IgD-negative memory B cell (primary cell): ENCODE measurements around the gene RBX1. TPM values are rescaled to one million over a fixed set of nuclear protein-coding genes. Genes with fewer than 3 reads are reported as not detected.
"Not testable (repeated sequence)": the region's sequence is repeated elsewhere in the genome, so short reads cannot be mapped to it uniquely, and the experiment has no call there.

Source experiments
- H3K27ac Mint-ChIP-seq, 3 donors: one replicate each; pipeline ENCODE4 v1.8.0; 2020 to 2022; ENCODE audit warnings: mild to moderate bottlenecking in 3 of 3, mixed read lengths in 3 of 3, moderate library complexity in 1 of 3
- H3K27me3 Mint-ChIP-seq: one replicate; pipeline ENCODE4 v1.8.0; 2021; ENCODE audit warnings: mixed read lengths
- H3K36me3 Mint-ChIP-seq: one replicate; pipeline ENCODE4 v1.8.0; 2020; ENCODE audit warnings: mild to moderate bottlenecking, mixed read lengths
- H3K4me1 Mint-ChIP-seq, 3 donors: one replicate each; pipeline ENCODE4 v1.8.0; 2020 to 2022; ENCODE audit warnings: mixed read lengths in 3 of 3, mild to moderate bottlenecking in 1 of 3
- H3K4me3 Mint-ChIP-seq, 4 donors: one replicate each; pipeline ENCODE4 v1.8.0; 2020 to 2022; ENCODE audit warnings: mild to moderate bottlenecking in 4 of 4, mixed read lengths in 4 of 4, moderate library complexity in 3 of 4
- H3K9me3 Mint-ChIP-seq, 3 donors: one replicate each; pipeline ENCODE4 v1.8.0; 2020 to 2021; ENCODE audit warnings: mixed read lengths in 3 of 3, mild to moderate bottlenecking in 1 of 3
- polyA plus RNA-seq: library from polyadenylated mRNA; unstranded; fragments of 300-500 nt; fragmentation: Illumina TruSeq; gene quantifications from one replicate; pipeline ENCODE4 v1.2.3, GENCODE V29; 2021

RBX1 gene
- polyA plus RNA-seq, result 150 TPM

DNA sequence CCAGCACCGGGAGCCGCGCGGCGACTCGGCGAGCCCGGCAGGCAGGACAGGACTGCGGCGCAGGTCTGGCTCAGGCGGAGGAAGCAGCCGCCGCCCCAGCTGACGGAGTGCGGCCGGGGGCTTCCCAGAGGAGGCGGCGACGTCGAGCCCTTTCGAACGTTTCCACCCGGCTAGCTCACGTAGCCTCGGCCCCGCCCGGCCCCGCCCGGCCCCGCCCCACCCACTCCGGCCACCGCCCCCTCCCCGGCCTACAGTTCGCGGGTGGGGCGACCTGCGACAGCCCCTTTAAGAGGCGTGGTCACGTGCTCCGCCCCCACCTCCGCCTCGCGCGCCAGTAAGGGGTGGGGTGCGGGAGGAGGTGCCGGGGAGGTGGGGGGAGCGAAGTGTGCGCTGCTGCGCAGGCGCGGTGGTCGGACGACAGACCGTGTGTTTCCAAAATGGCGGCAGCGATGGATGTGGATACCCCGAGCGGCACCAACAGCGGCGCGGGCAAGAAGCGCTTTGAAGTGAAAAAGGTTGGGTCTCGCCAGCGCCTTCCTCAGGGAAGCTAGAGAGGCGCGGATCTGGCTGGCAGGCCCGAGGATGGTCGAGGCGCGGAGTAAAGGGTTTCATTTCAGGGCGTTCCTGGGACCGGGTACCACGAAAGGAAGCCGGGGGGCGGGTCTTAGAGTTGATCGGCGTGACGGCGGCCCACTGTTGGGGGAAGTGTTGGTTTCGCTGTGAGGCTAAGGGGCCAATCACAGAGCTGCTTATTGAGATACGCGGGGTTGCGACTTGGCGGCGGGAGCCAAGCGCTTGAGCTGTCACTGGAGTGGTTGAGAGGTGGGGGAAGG lies at the start of gene RBX1:
Gene RBX1 (plus strand): TSS at position 417 of the 833 bp plus-strand sequence. CDS start 21 bp downstream, at position 438.
- Mint-ChIP-seq H3K4me3 (peak within 1 kb of the TSS; percentile 96 to 100 (median 98)), H3K9me3 (no peaks in the 10 kb centered on the region), H3K36me3 (no peaks in the 10 kb centered on the region), H3K4me1 (peaks cover 13 to 27% (median 21%) of the 10 kb centered on the region in 3 donors), H3K27me3 (no peaks in the 10 kb centered on the region), H3K27ac (peak within 1 kb of the TSS; percentile 99 to 100 (median 99))

DNA sequence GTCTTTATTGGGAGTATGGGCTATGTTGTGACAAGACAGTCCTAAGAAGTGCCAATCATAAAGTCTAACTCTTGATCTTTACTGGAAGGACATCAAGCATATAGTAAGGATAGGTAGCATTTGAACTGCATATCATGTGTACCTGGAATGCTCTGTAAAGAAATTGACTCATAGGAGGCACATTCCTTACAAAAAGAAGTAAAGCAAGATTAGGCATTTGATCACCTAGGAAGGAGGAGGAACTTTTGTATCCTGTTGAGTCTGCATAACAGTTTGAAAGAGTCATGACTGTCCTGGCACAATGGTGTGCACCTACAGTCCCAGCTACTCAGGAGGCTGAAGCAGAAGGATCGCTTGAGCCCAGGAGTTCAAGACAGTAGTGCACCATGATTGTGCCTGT lies 47.1 kb upstream of the RBX1 start:
- peaks cover 2 to 3% (median 2%) of the 10 kb centered on the region in 3 donors for H3K4me1 Mint-ChIP-seq
- H3K27ac Mint-ChIP-seq, result no peak overlapping the region
- H3K36me3 Mint-ChIP-seq, result peaks cover 3% of the 10 kb centered on the region
- no peak overlapping the region for H3K4me3 Mint-ChIP-seq
- no peaks in the 10 kb centered on the region for H3K27me3 Mint-ChIP-seq
- H3K9me3 Mint-ChIP-seq, result no peaks in the 10 kb centered on the region

DNA sequence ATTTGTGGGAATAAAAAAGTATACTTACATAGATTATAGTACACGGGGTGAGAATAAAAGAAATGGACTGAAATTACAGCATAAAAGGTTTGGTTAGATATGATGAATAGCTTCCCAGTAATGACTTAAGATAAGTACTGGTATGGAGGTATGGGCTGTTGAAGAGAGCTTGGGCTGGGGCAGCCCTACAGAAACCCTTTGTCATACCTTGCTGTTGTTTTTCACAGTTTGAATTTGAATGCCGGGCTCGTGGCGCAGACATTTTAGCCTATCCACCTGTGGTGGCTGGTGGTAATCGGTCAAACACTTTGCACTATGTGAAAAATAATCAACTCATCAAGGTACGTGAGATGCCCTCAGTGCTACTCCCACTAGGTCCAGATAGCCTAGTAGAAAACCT lies 42.3 kb upstream of the RBX1 start:
- Mint-ChIP-seq H3K9me3 (no peaks in the 10 kb centered on the region), H3K27me3 (no peaks in the 10 kb centered on the region), H3K27ac (no peak overlapping the region), H3K4me1 (no peaks in the 10 kb centered on the region), H3K4me3 (no peak overlapping the region), H3K36me3 (no peaks in the 10 kb centered on the region)

DNA sequence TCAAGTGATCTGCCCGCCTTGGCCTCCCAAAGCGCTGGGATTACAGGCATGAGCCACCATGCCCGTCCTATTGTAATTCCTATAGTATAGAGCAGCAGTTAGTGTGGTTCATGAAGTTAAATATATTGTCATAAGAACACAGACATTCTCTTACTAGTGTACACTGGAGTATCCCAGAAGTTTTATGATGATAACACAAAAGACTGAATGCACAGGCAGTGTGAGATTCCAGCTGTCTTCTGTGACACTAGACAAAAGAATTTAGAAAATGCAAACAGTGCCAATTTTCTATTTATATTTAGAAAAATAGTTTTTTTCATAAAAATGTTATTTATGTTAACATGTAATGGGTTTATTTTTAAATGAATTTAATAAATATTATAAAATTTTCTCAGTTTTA lies 39.4 kb upstream of the RBX1 start:
- Mint-ChIP-seq H3K27ac (no peak overlapping the region), H3K4me1 (no peaks in the 10 kb centered on the region), H3K27me3 (no peaks in the 10 kb centered on the region), H3K36me3 (peaks cover 5% of the 10 kb centered on the region), H3K4me3 (no peak overlapping the region), H3K9me3 (no peaks in the 10 kb centered on the region)

- not testable (repeated sequence) for H3K4me1 Mint-ChIP-seq, H3K27me3 Mint-ChIP-seq, H3K4me3 Mint-ChIP-seq, H3K9me3 Mint-ChIP-seq, H3K36me3 Mint-ChIP-seq, H3K27ac Mint-ChIP-seq
These were observed 38.2 kb upstream of the RBX1 start for GRCh38 chr22:40912987-40913386.

GRCh38 chr22:40919446-40919845 lies 31.7 kb upstream of the RBX1 start:
- H3K36me3 Mint-ChIP-seq, result peaks cover 7% of the 10 kb centered on the region
- no peaks in the 10 kb centered on the region for H3K9me3 Mint-ChIP-seq
- H3K27me3 Mint-ChIP-seq, result no peaks in the 10 kb centered on the region
- H3K27ac Mint-ChIP-seq, result no peak overlapping the region
- no peak overlapping the region for H3K4me3 Mint-ChIP-seq
- H3K4me1 Mint-ChIP-seq, result peaks cover 3 to 5% (median 4%) of the 10 kb centered on the region in 3 donors

DNA sequence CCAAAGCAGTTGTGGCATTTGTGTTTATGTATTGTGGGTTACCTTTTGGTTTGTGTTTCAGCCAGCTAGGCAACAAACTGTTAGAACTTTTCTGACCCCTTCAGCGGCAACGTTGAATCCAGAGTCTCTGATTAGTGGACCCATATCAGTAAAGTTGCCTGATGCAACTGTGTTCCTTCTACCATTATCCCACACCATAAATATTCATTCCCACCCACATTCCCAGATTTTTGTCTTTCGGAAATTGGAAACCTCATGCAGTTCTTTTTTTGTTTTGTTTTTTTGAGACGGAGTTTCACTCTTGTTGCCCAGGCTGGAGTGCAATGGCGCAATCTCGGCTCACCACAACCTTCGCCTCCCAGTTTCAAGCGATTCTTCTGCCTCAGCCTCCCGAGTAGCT lies 30.7 kb upstream of the RBX1 start:
- H3K4me1 Mint-ChIP-seq, result peaks cover 3 to 5% (median 4%) of the 10 kb centered on the region in 3 donors
- no peak overlapping the region for H3K4me3 Mint-ChIP-seq
- no peak overlapping the region for H3K27ac Mint-ChIP-seq
- H3K9me3 Mint-ChIP-seq, result no peaks in the 10 kb centered on the region
- H3K36me3 Mint-ChIP-seq, result peaks cover 7% of the 10 kb centered on the region
- H3K27me3 Mint-ChIP-seq, result no peaks in the 10 kb centered on the region

GRCh38 chr22:40922484-40923303 lies 28.5 kb upstream of the RBX1 start:
- Mint-ChIP-seq H3K36me3 (peaks cover 10% of the 10 kb centered on the region), H3K9me3 (no peaks in the 10 kb centered on the region), H3K27ac (peak overlapping the region; percentile 2 to 33 (median 31)), H3K4me3 (peak overlapping the region in 3 of 4 donors; percentile 26 to 83 (median 65)), H3K4me1 (peaks cover 3 to 5% (median 4%) of the 10 kb centered on the region in 3 donors), H3K27me3 (no peaks in the 10 kb centered on the region)

- peaks cover 9% of the 10 kb centered on the region for H3K36me3 Mint-ChIP-seq
- H3K27me3 Mint-ChIP-seq, result no peaks in the 10 kb centered on the region
- H3K9me3 Mint-ChIP-seq, result no peaks in the 10 kb centered on the region
- H3K4me1 Mint-ChIP-seq, result no peaks in the 10 kb centered on the region
- no peak overlapping the region for H3K4me3 Mint-ChIP-seq
- no peak overlapping the region for H3K27ac Mint-ChIP-seq
These were observed 22.5 kb upstream of the RBX1 start for GRCh38 chr22:40928657-40929056.

GRCh38 chr22:40932396-40932795 lies 18.8 kb upstream of the RBX1 start:
- no peaks in the 10 kb centered on the region for H3K27me3 Mint-ChIP-seq
- H3K9me3 Mint-ChIP-seq, result peaks cover 0 to 1% (median 0%) of the 10 kb centered on the region in 3 donors
- no peak overlapping the region for H3K4me3 Mint-ChIP-seq
- H3K36me3 Mint-ChIP-seq, result peaks cover 6% of the 10 kb centered on the region
- no peak overlapping the region for H3K27ac Mint-ChIP-seq
- no peaks in the 10 kb centered on the region for H3K4me1 Mint-ChIP-seq

GRCh38 chr22:40939202-40939601 lies 12.0 kb upstream of the RBX1 start:
- Mint-ChIP-seq H3K9me3 (peaks cover 0 to 1% (median 0%) of the 10 kb centered on the region in 3 donors), H3K36me3 (peaks cover 4% of the 10 kb centered on the region), H3K4me3 (no peak overlapping the region), H3K27ac (no peak overlapping the region), H3K4me1 (peaks cover 28 to 33% (median 29%) of the 10 kb centered on the region in 3 donors), H3K27me3 (no peaks in the 10 kb centered on the region)

- Mint-ChIP-seq H3K4me1 (peaks cover 11 to 24% (median 21%) of the 10 kb centered on the region in 3 donors), H3K36me3 (no peaks in the 10 kb centered on the region), H3K4me3 (peak overlapping the region; percentile 96 to 100 (median 98)), H3K27ac (peak overlapping the region; percentile 99 to 100 (median 99)), H3K9me3 (no peaks in the 10 kb centered on the region), H3K27me3 (no peaks in the 10 kb centered on the region)
These were observed 822 bp downstream of the RBX1 start for GRCh38 chr22:40951795-40952605.

DNA sequence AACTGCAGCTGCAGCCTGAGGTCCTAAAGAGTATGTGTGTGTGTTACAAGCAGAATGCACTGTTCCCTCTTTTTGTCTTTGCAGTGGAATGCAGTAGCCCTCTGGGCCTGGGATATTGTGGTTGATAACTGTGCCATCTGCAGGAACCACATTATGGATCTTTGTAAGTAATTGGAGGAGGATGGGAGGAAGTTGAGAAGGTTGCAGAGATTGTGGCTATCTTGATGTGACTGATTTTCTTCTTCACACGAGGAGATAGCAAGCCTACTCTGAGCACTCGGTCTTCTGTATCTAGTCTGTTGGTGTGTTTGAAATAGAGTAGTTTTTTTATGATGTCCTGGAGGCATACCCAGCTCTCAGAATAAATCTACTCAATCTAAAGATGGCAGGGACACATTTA lies 2.3 kb downstream of the RBX1 start:
- peak overlapping the region in 3 of 4 donors; percentile 0 to 89 (median 10) for H3K4me3 Mint-ChIP-seq
- no peaks in the 10 kb centered on the region for H3K36me3 Mint-ChIP-seq
- H3K4me1 Mint-ChIP-seq, result peaks cover 13 to 23% (median 20%) of the 10 kb centered on the region in 3 donors
- H3K9me3 Mint-ChIP-seq, result no peaks in the 10 kb centered on the region
- peak overlapping the region in 2 of 3 donors; percentile 55 to 99 for H3K27ac Mint-ChIP-seq
- no peaks in the 10 kb centered on the region for H3K27me3 Mint-ChIP-seq

- Mint-ChIP-seq H3K4me1 (peaks cover 13 to 23% (median 22%) of the 10 kb centered on the region in 3 donors), H3K9me3 (no peaks in the 10 kb centered on the region), H3K36me3 (no peaks in the 10 kb centered on the region), H3K27ac (peak overlapping the region in 1 of 3 donors; percentile 99), H3K4me3 (peak overlapping the region in 2 of 4 donors; percentile 47 to 89), H3K27me3 (no peaks in the 10 kb centered on the region)
These were observed 2.9 kb downstream of the RBX1 start for GRCh38 chr22:40954113-40954512.
